Endothelial cell of umbilical vein (primary cell): ENCODE results near the gene ZDHHC11. TPM values are rescaled to one million over a fixed set of nuclear protein-coding genes. Genes with fewer than 3 reads are reported as not detected.

ENCODE experiments used
- BruUV-seq: library from RNA; stranded (reverse); fragments of 400-500 nt; replicated peaks from 2 replicates; lab custom pipeline; 2021; lab: Mats Ljungman, UMichigan
- CTCF ChIA-PET: fragments of 300-600, 350-600 bp; sonication (Branson Sonifier 250); formaldehyde crosslinking; loops from one replicate; lab custom pipeline; 2021; ENCODE audit warnings: antibody characterized with exemption, inconsistent platforms; lab: Charles Lee
- POLR2A ChIA-PET: fragments of 300-600, 350-600 bp; sonication (Branson Sonifier 250); formaldehyde crosslinking; loops from one replicate; lab custom pipeline; 2021; ENCODE audit warnings: antibody characterized with exemption, inconsistent platforms; lab: Charles Lee
- DNase-seq: peaks from one replicate; pipeline ENCODE4 v3.0.0-alpha.2; 2011; ENCODE audit warnings: low read depth, low spot score
- FAIRE-seq: peaks from 2 replicates; lab custom pipeline; 2011; peaks lifted over from hg19 to GRCh38; lab: Jason Lieb, UNC
- H2AFZ ChIP-seq: 2 replicates; pipeline ENCODE4 v1.6.0; 2012; ENCODE audit warnings: low read depth, low read length, control low read depth, inconsistent platforms
- H3K27ac ChIP-seq: 2 replicates; pipeline ENCODE4 v1.5.1; 2011; ENCODE audit warnings: low read depth, mild to moderate bottlenecking, control low read depth, low read length, moderate library complexity; ENCODE audit not compliant: insufficient read depth
- H3K27me3 ChIP-seq, 2 experiments: 2 replicates each; pipeline versions ENCODE4 v1.6.0 to v1.6.1; 2011; ENCODE audit warnings: low read length in 2 of 2, mixed read lengths in 1 of 2; ENCODE audit not compliant: control insufficient read depth in 2 of 2, insufficient read depth in 2 of 2
- H3K36me3 ChIP-seq, 2 experiments: 2 replicates in 1 of 2; 3 replicates in 1 of 2; pipeline ENCODE4 v1.5.1; 2011; ENCODE audit warnings: low read length in 2 of 2, mild to moderate bottlenecking in 1 of 2, moderate library complexity in 1 of 2; ENCODE audit not compliant: control insufficient read depth in 2 of 2, insufficient read depth in 2 of 2; ENCODE audit errors: extremely low read depth in 1 of 2
- H3K4me1 ChIP-seq: 3 replicates; pipeline ENCODE4 v1.5.1; 2011; ENCODE audit warnings: mild to moderate bottlenecking, low read length; ENCODE audit not compliant: control insufficient read depth, insufficient read depth; ENCODE audit errors: extremely low read depth
- H3K4me2 ChIP-seq: 2 replicates; pipeline ENCODE4 v1.6.1; 2011; ENCODE audit warnings: low read length, control low read depth, mixed read lengths; ENCODE audit not compliant: insufficient read depth
- H3K4me3 ChIP-seq, 3 experiments: fragments of 200-600 bp in 1 of 3; sonication (generic), shearing (Covaris generic) in 1 of 3; replicated peaks in 1 of 3; 2 replicates each; pipeline ENCODE4 v1.5.1; 2011 to 2016; ENCODE audit warnings: control low read depth in 3 of 3, low read length in 3 of 3, mild to moderate bottlenecking in 2 of 3, inconsistent platforms in 1 of 3, low read depth in 1 of 3, moderate library complexity in 1 of 3; ENCODE audit not compliant: insufficient read depth in 1 of 3
- H3K79me2 ChIP-seq: 2 replicates; pipeline ENCODE4 v1.6.0; 2012; ENCODE audit warnings: low read length, inconsistent platforms; ENCODE audit not compliant: control insufficient read depth, insufficient read depth
- H3K9ac ChIP-seq: replicated peaks from 2 replicates; pipeline ENCODE3; 2011; ENCODE audit warnings: low read length, control low read depth; ENCODE audit not compliant: insufficient read depth; ENCODE audit errors: extremely low read depth
- H3K9me1 ChIP-seq: replicated peaks from 3 replicates; pipeline ENCODE4 v1.6.0; 2011; ENCODE audit warnings: mild to moderate bottlenecking, low read length; ENCODE audit not compliant: control insufficient read depth, insufficient read depth; ENCODE audit errors: extremely low read depth
- H3K9me3 ChIP-seq: replicated peaks from 2 replicates; pipeline ENCODE4 v1.5.1; 2012; ENCODE audit warnings: low read length, inconsistent platforms; ENCODE audit not compliant: control insufficient read depth, insufficient read depth
- H4K20me1 ChIP-seq: replicated peaks from 2 replicates; pipeline ENCODE3; 2011; ENCODE audit warnings: mild to moderate bottlenecking, low read length; ENCODE audit not compliant: control insufficient read depth, insufficient read depth; ENCODE audit errors: extremely low read depth
- CTCF ChIP-seq, 2 donors: IDR thresholded peaks; 1 replicate in 1 of 2; 2 replicates in 1 of 2; pipeline ENCODE4 v1.5.1; 2011; ENCODE audit warnings: low read length in 2 of 2, mild to moderate bottlenecking in 2 of 2, moderate library complexity in 2 of 2, control low read depth in 1 of 2, inconsistent platforms in 1 of 2, low read depth in 1 of 2; ENCODE audit not compliant: insufficient read depth in 1 of 2; ENCODE audit errors: extremely low read depth in 1 of 2
- EZH2 ChIP-seq: IDR thresholded peaks from 2 replicates; pipeline ENCODE4 v1.6.1; 2012; ENCODE audit warnings: borderline replicate concordance, low read depth, mild to moderate bottlenecking, moderate library complexity, low read length, inconsistent platforms; ENCODE audit not compliant: severe bottlenecking
- FOS ChIP-seq: IDR thresholded peaks from 2 replicates; pipeline ENCODE4 v1.6.1; 2011; ENCODE audit warnings: mild to moderate bottlenecking, low read length, moderate library complexity, borderline replicate concordance; ENCODE audit not compliant: insufficient read depth
- GATA2 ChIP-seq: IDR thresholded peaks from 2 replicates; pipeline ENCODE4 v1.7.0; 2011; ENCODE audit warnings: low read depth, mild to moderate bottlenecking, moderate library complexity, mixed read lengths, low read length; ENCODE audit not compliant: insufficient read length, insufficient read depth
- JUN ChIP-seq: IDR thresholded peaks from 2 replicates; pipeline ENCODE4 v1.6.1; 2011; ENCODE audit warnings: borderline replicate concordance, low read depth; ENCODE audit not compliant: insufficient read length, insufficient read depth
- MAX ChIP-seq: IDR thresholded peaks from 2 replicates; pipeline ENCODE4 v1.6.1; 2011; ENCODE audit not compliant: insufficient read depth, insufficient read length
- MYC ChIP-seq: IDR thresholded peaks from one replicate; pipeline ENCODE4 v1.6.1; 2011; ENCODE audit warnings: mild to moderate bottlenecking, low read depth, low read length
- POLR2A ChIP-seq: IDR thresholded peaks from 2 replicates; pipeline ENCODE4 v1.6.1; 2012; ENCODE audit warnings: low read depth, mild to moderate bottlenecking, control low read depth, low read length
- POLR2AphosphoS5 ChIP-seq: IDR thresholded peaks from 2 replicates; pipeline ENCODE4 v1.6.1; 2012; ENCODE audit warnings: low read depth, mild to moderate bottlenecking, control low read depth, low read length, moderate library complexity; ENCODE audit not compliant: insufficient read depth
- dilution Hi-C: fragments of 300-500 bp; cut with MboI; formaldehyde crosslinking; loops from one replicate; pipeline ENCODE4 v1.15.0; 2019; ENCODE audit warnings: low sequenced_read_pairs; ENCODE audit not compliant: extremely low pct_ligation_motif_present
- intact Hi-C: fragments of 100-400 bp; cut with micrococcal nuclease; formaldehyde crosslinking; loops from one replicate; pipeline ENCODE4 v1.10.0; 2022
- polyA plus RNA-seq, 4 experiments: library from polyadenylated mRNA; depleted of rRNA in 3 of 4; stranded (reverse) in 3 of 4; unstranded in 1 of 4; fragments of >200 nt; gene quantifications; 2 replicates each; pipeline versions ENCODE4 v1.2.1 to v1.2.3, GENCODE V29; 2011 to 2012; ENCODE audit warnings: missing spikeins in 1 of 4
- total RNA-seq: library from RNA; stranded (reverse); gene quantifications from 2 replicates; pipeline ENCODE4 v1.2.3, GENCODE V29; 2021

The ZDHHC11 gene
- total and polyA plus RNA-seq, 2 donors (not counting 3 experiments of a cell fraction or from before 2014, with no cell fraction given) = 0.35 to 4.4 TPM

GRCh38 chr5:765948-766631 is 84.7 kb downstream of the ZDHHC11 start:
- BruUV-seq = no TSS peak
- Histone ChIP-seq H3K4me3 (no peak overlapping the region), H3K9me1 (no peaks in the 10 kb centered on the region), H3K9me3 (no peaks in the 10 kb centered on the region), H3K4me2 (no peak overlapping the region), H3K79me2 (no peaks in the 10 kb centered on the region), H3K27me3 (no peaks in the 10 kb centered on the region), H3K9ac (no peak overlapping the region), H3K4me1 (no peaks in the 10 kb centered on the region), H3K27ac (no peak overlapping the region), H2AFZ (no peak overlapping the region), H3K36me3 (no peaks in the 10 kb centered on the region), H4K20me1 (no peaks in the 10 kb centered on the region)
- no peak for FAIRE-seq
- ChIA-PET CTCF (no interaction called here), POLR2A (no interaction called here)
- no peak for TF ChIP-seq GATA2
- TF ChIP-seq JUN = no peak
- TF ChIP-seq FOS = no peak
- TF ChIP-seq CTCF (IDR thresholded peaks at IDR 0.05; ENCODE audit: extremely low read depth in 1 of 2, insufficient read depth in 1 of 2, low read depth in 1 of 2, low read length in 2 of 2) = no peak
- no peak for TF ChIP-seq MAX
- TF ChIP-seq POLR2A = no peak
- no peak for TF ChIP-seq MYC
- TF ChIP-seq EZH2 = no peak
- no peak for TF ChIP-seq POLR2AphosphoS5
- no peak for DNase-seq
- dilution Hi-C loops = no loop called here
- intact Hi-C loops = no loop called here
